K562 (cell line): ENCODE measurements around the gene TEX35. TPM values are rescaled to one million over a fixed set of nuclear protein-coding genes. Genes with fewer than 3 reads are reported as not detected.

Source experiments
- CBX1 ChIP-seq: sonication (generic); IDR thresholded peaks from 2 replicates; pipeline ENCODE4 v1.6.1; 2016; ENCODE audit warnings: antibody characterized with exemption, low read depth, mild to moderate bottlenecking
- DPF2 ChIP-seq: fragments of 450-650 bp; IDR thresholded peaks from 2 replicates; pipeline ENCODE4 v1.6.1; 2016
- TCF3 ChIP-seq: sonication (generic); formaldehyde crosslinking; IDR thresholded peaks from 2 replicates; pipeline ENCODE4 v1.4.0; 2020; ENCODE audit warnings: mild to moderate bottlenecking, missing genetic modification reagents
- polyA plus RNA-seq, 8 experiments: library from polyadenylated mRNA; depleted of rRNA in 4 of 8; stranded (reverse) in 5 of 8; unstranded in 3 of 8; fragments of >200 nt; fragmentation: Nextera tagmentation in 2 of 8; fragmentation: Illumina TruSeq in 1 of 8; extraction: Ambion mirVana in 2 of 8; extraction: Trizol in 1 of 8; gene quantifications; 2 replicates each; pipeline versions ENCODE4 v1.2.1 to v1.2.3, GENCODE V29; 2011 to 2014; ENCODE audit warnings: inconsistent platforms in 1 of 8, missing spikeins in 1 of 8
- total RNA-seq, 7 experiments: library from RNA; depleted of rRNA in 6 of 7; stranded (reverse); fragments of >200 nt in 6 of 7; fragmentation: Illumina TruSeq in 2 of 7; extraction: Trizol in 2 of 7; gene quantifications; 2 replicates each; pipeline versions ENCODE4 v1.2.1 to v1.2.3, GENCODE V29; 2011 to 2021; ENCODE audit warnings: low replicate concordance in 1 of 7
- TF ChIP-seq, protein P1 (sequence below): fragments of 450-650 bp; IDR thresholded peaks from 2 replicates; pipeline ENCODE4 v1.6.1; 2016; ENCODE audit warnings: mild to moderate bottlenecking, moderate library complexity

The TEX35 gene
- total and polyA plus RNA-seq, 9 of the 15 experiments (the other 6 are each of a cell fraction or from before 2014, with no cell fraction given) = not detected

GRCh38 chr1:178506669-178507068, 6.2 kb upstream of the TEX35 start (continued):
- TF ChIP-seq, protein P1, sequence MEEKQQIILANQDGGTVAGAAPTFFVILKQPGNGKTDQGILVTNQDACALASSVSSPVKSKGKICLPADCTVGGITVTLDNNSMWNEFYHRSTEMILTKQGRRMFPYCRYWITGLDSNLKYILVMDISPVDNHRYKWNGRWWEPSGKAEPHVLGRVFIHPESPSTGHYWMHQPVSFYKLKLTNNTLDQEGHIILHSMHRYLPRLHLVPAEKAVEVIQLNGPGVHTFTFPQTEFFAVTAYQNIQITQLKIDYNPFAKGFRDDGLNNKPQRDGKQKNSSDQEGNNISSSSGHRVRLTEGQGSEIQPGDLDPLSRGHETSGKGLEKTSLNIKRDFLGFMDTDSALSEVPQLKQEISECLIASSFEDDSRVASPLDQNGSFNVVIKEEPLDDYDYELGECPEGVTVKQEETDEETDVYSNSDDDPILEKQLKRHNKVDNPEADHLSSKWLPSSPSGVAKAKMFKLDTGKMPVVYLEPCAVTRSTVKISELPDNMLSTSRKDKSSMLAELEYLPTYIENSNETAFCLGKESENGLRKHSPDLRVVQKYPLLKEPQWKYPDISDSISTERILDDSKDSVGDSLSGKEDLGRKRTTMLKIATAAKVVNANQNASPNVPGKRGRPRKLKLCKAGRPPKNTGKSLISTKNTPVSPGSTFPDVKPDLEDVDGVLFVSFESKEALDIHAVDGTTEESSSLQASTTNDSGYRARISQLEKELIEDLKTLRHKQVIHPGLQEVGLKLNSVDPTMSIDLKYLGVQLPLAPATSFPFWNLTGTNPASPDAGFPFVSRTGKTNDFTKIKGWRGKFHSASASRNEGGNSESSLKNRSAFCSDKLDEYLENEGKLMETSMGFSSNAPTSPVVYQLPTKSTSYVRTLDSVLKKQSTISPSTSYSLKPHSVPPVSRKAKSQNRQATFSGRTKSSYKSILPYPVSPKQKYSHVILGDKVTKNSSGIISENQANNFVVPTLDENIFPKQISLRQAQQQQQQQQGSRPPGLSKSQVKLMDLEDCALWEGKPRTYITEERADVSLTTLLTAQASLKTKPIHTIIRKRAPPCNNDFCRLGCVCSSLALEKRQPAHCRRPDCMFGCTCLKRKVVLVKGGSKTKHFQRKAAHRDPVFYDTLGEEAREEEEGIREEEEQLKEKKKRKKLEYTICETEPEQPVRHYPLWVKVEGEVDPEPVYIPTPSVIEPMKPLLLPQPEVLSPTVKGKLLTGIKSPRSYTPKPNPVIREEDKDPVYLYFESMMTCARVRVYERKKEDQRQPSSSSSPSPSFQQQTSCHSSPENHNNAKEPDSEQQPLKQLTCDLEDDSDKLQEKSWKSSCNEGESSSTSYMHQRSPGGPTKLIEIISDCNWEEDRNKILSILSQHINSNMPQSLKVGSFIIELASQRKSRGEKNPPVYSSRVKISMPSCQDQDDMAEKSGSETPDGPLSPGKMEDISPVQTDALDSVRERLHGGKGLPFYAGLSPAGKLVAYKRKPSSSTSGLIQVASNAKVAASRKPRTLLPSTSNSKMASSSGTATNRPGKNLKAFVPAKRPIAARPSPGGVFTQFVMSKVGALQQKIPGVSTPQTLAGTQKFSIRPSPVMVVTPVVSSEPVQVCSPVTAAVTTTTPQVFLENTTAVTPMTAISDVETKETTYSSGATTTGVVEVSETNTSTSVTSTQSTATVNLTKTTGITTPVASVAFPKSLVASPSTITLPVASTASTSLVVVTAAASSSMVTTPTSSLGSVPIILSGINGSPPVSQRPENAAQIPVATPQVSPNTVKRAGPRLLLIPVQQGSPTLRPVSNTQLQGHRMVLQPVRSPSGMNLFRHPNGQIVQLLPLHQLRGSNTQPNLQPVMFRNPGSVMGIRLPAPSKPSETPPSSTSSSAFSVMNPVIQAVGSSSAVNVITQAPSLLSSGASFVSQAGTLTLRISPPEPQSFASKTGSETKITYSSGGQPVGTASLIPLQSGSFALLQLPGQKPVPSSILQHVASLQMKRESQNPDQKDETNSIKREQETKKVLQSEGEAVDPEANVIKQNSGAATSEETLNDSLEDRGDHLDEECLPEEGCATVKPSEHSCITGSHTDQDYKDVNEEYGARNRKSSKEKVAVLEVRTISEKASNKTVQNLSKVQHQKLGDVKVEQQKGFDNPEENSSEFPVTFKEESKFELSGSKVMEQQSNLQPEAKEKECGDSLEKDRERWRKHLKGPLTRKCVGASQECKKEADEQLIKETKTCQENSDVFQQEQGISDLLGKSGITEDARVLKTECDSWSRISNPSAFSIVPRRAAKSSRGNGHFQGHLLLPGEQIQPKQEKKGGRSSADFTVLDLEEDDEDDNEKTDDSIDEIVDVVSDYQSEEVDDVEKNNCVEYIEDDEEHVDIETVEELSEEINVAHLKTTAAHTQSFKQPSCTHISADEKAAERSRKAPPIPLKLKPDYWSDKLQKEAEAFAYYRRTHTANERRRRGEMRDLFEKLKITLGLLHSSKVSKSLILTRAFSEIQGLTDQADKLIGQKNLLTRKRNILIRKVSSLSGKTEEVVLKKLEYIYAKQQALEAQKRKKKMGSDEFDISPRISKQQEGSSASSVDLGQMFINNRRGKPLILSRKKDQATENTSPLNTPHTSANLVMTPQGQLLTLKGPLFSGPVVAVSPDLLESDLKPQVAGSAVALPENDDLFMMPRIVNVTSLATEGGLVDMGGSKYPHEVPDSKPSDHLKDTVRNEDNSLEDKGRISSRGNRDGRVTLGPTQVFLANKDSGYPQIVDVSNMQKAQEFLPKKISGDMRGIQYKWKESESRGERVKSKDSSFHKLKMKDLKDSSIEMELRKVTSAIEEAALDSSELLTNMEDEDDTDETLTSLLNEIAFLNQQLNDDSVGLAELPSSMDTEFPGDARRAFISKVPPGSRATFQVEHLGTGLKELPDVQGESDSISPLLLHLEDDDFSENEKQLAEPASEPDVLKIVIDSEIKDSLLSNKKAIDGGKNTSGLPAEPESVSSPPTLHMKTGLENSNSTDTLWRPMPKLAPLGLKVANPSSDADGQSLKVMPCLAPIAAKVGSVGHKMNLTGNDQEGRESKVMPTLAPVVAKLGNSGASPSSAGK = peak; percentile 75
- 0 out of 2 replicates have a peak, but pooled peaks have one; percentile 44 for TF ChIP-seq CBX1
- peak; percentile 76 for TF ChIP-seq TCF3 (CRISPR knock-in tag)
- peak; percentile 50 for TF ChIP-seq DPF2
